Hindlimb muscle (tissue), 1 donor: ENCODE measurements around the gene MYH7B. TPM values are rescaled to one million over a fixed set of nuclear protein-coding genes. Genes with fewer than 3 reads are reported as not detected.

Experiments
- polyA plus RNA-seq: library from polyadenylated mRNA; unstranded; fragments of 120-200 nt; gene quantifications from one replicate; pipeline ENCODE4 v1.2.1, GENCODE V29; 2013; ENCODE audit not compliant: insufficient read length

MYH7B gene
- polyA plus RNA-seq, 1 donor, result 48.9 TPM

Other genes with a start within 250 kb of the MYH7B start
- 24.9 TPM for gene NCOA6, start 130.2 kb upstream of the MYH7B start, polyA plus RNA-seq
- gene GGT7, start 83.0 kb upstream of the MYH7B start, polyA plus RNA-seq, result 21.1 TPM
- 49.6 TPM for gene ACSS2, start 79.3 kb upstream of the MYH7B start, polyA plus RNA-seq
- 25.5 TPM for gene GSS, start 62 bp upstream of the MYH7B start, polyA plus RNA-seq
- 62.0 TPM for gene TRPC4AP, start 136.9 kb downstream of the MYH7B start, polyA plus RNA-seq
- 10.3 TPM for gene EDEM2, start 191.5 kb downstream of the MYH7B start, polyA plus RNA-seq
- gene PROCR, start 216.2 kb downstream of the MYH7B start, polyA plus RNA-seq, result 43.5 TPM